Loucy (cell line): ENCODE results near the gene ASPSCR1.

ENCODE experiments used
- CTCF ChIP-seq: fragments of 200-600 bp; sonication (generic); conservative IDR thresholded peaks from 2 replicates; pipeline ENCODE4 v1.5.1; 2014; ENCODE audit warnings: mild to moderate bottlenecking, antibody characterized with exemption, low read length
- EZH2phosphoT487 ChIP-seq: fragments of 200-600 bp; IDR thresholded peaks from 2 replicates; pipeline ENCODE4 v1.6.1; 2018; ENCODE audit warnings: antibody characterized with exemption, mild to moderate bottlenecking, moderate library complexity, borderline replicate concordance

- TF ChIP-seq CTCF, result no peak
- no peak for TF ChIP-seq EZH2phosphoT487
Observed at GRCh38 chr17:82009413-82009812, 32.0 kb downstream of the ASPSCR1 start.
